Mammary epithelial cell (primary cell): ENCODE data around the gene WLS.

Experiments used
- EZH2 ChIP-seq: IDR thresholded peaks from 2 replicates; pipeline ENCODE4 v1.6.1; 2012; ENCODE audit warnings: low read length, inconsistent platforms, borderline replicate concordance
- TF ChIP-seq, protein P1 (sequence below), 2 donors: IDR thresholded peaks in 1 of 2; conservative IDR thresholded peaks in 1 of 2; 2 replicates each; pipeline ENCODE4 v1.5.1; 2011 to 2012; ENCODE audit warnings: inconsistent platforms in 2 of 2, low read length in 2 of 2, mild to moderate bottlenecking in 2 of 2, control low read depth in 1 of 2, low read depth in 1 of 2; ENCODE audit not compliant: insufficient read depth in 1 of 2; ENCODE audit errors: extremely low read depth in 1 of 2

- TF ChIP-seq, protein P1, sequence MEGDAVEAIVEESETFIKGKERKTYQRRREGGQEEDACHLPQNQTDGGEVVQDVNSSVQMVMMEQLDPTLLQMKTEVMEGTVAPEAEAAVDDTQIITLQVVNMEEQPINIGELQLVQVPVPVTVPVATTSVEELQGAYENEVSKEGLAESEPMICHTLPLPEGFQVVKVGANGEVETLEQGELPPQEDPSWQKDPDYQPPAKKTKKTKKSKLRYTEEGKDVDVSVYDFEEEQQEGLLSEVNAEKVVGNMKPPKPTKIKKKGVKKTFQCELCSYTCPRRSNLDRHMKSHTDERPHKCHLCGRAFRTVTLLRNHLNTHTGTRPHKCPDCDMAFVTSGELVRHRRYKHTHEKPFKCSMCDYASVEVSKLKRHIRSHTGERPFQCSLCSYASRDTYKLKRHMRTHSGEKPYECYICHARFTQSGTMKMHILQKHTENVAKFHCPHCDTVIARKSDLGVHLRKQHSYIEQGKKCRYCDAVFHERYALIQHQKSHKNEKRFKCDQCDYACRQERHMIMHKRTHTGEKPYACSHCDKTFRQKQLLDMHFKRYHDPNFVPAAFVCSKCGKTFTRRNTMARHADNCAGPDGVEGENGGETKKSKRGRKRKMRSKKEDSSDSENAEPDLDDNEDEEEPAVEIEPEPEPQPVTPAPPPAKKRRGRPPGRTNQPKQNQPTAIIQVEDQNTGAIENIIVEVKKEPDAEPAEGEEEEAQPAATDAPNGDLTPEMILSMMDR (conservative IDR thresholded peaks at IDR 0.05 in 1 of 2, IDR thresholded peaks at IDR 0.05 in 1 of 2; ENCODE audit: extremely low read depth in 1 of 2, insufficient read depth in 1 of 2, low read depth in 1 of 2, low read length in 2 of 2), result no peak
- TF ChIP-seq EZH2, result no peak
These were observed 47.5 kb upstream of the WLS start for GRCh38 chr1:68279846-68280245.
